Stomach (tissue), 9 donors: ENCODE results near the gene NPB. TPM values are rescaled to one million over a fixed set of nuclear protein-coding genes. Genes with fewer than 3 reads are reported as not detected.

Experiments used
- DNase-seq, 2 donors: peaks; one replicate each; pipeline versions ENCODE4 v3.0.0 to v3.0.0-alpha.2; 2013 to 2019
- H3K27ac ChIP-seq, 5 donors: fragments of 200-600 bp in 4 of 5; sonication (generic) in 4 of 5; one replicate each; pipeline ENCODE4 v1.5.1; 2013 to 2019; ENCODE audit warnings: mild to moderate bottlenecking in 1 of 5, moderate library complexity in 1 of 5
- H3K27me3 ChIP-seq, 3 donors: fragments of 200-600 bp; sonication (generic); one replicate each; pipeline ENCODE4 v1.5.1; 2017 to 2019; ENCODE audit warnings: mixed run types in 1 of 3
- H3K36me3 ChIP-seq, 4 donors: fragments of 200-600 bp; sonication (generic); 1 replicate in 3 of 4; 2 replicates in 1 of 4; pipeline ENCODE4 v1.5.1; 2016 to 2019
- H3K4me1 ChIP-seq, 4 donors: fragments of 200-600 bp; sonication (generic); one replicate each; pipeline ENCODE4 v1.5.1; 2016 to 2019
- H3K4me3 ChIP-seq, 4 donors: fragments of 200-600 bp; sonication (generic) in 3 of 4; one replicate each; pipeline ENCODE4 v1.5.1; 2016 to 2019; ENCODE audit warnings: mild to moderate bottlenecking in 1 of 4
- H3K9me3 ChIP-seq, 4 donors: fragments of 200-600 bp; sonication (generic); one replicate each; pipeline ENCODE4 v1.5.1; 2016 to 2019
- EP300 ChIP-seq: sonication (generic); formaldehyde crosslinking; IDR thresholded peaks from one replicate; pipeline ENCODE4 v1.6.1; 2017; ENCODE audit warnings: antibody characterized with exemption
- POLR2A ChIP-seq, 4 donors: fragments of 450-650 bp; IDR thresholded peaks; one replicate each; pipeline ENCODE4 v1.6.1; 2016; ENCODE audit warnings: antibody characterized with exemption in 4 of 4, control low read depth in 2 of 4, mild to moderate bottlenecking in 1 of 4, moderate library complexity in 1 of 4
- POLR2AphosphoS5 ChIP-seq, 3 donors: sonication (generic); formaldehyde crosslinking; IDR thresholded peaks; one replicate each; pipeline ENCODE4 v1.6.1; 2016; ENCODE audit warnings: antibody characterized with exemption in 3 of 3
- WGBS, 5 donors: extraction: QIAGEN DNeasy Blood & Tissue Kit in 3 of 5; methylation state at CpG; one replicate each; pipeline versions ENCODE4 v1.1.5 to v1.1.7; 2013 to 2018; 5-methylcytosine and 5-hydroxymethylcytosine counted together
- intact Hi-C: fragments of 100-400 bp; cut with DNase I; formaldehyde crosslinking; loops from one replicate; pipeline ENCODE4 v1.15.1; 2023; ENCODE audit warnings: low total_unique reads
- polyA plus RNA-seq, 3 donors: library from polyadenylated mRNA; stranded (reverse); fragments of 200-250 nt; gene quantifications; one replicate each; pipeline ENCODE4 v1.2.3, GENCODE V29; 2013
- total RNA-seq, 5 donors: library from RNA; depleted of rRNA; stranded (reverse); fragments of >200 nt; gene quantifications; one replicate each; pipeline versions ENCODE4 v1.1.0 to v1.2.3, GENCODE V29; 2014 to 2016
- TF ChIP-seq, protein P1 (sequence below), 7 experiments: fragments of 450-650 bp in 4 of 7; fragments of 200-600 bp in 3 of 7; sonication (generic) in 3 of 7; IDR thresholded peaks; one replicate each; pipeline ENCODE4 v1.5.1; 2016 to 2019; ENCODE audit warnings: antibody characterized with exemption in 7 of 7, control low read depth in 2 of 7, mild to moderate bottlenecking in 1 of 7
- donor health status: healthy with polysubstance abuse.
- donor health status: Bipolar disorder and iron deficiency.
- donor health status: healthy.

The NPB gene
- total and polyA plus RNA-seq, 8 donors, result 0.83 to 2.0 (median 1.2) TPM; not detected in 4

DNA sequence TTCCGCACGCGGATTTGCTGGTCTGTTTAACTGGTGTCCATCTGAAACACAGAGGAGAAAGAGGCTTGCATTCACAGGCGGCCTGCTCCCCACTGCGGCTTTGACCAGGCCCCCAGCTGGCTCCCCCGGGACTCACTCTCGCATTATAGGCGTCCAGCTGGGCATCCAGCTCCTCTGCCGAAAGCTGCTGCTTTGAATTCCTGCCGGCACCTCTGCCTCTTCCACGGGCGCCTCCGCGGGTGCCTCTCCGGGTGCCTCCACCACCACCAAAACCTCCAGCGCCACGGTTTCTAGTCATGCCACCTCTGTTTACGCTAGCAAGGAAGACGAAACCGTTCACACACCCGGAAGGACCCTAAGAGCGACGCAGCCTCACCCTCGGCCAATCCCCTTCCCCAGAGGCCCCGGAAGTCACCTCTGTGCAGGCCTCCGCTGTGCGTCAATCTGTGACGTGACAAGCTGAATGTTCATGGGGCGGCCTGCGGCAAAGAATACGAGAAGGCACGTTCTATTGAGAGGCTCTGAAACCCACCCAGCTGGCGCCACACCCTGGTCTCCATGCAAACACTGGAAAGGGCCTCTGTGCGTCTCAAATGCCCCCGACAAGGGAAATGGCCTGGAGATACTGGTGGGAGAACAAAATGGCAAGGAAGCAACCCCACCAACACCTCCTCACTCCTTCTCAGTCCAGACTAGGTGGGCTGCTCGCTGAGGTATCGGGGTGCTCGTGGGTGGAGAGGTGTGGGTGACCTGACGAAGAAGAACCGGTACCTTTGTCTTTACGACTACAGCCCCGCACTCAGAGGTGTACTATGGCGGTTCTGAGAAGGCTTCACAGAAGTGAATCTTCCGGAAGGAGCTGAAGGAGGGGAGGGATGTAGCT, 13.7 kb upstream of the NPB start:
- no peak overlapping the region for H3K4me3 ChIP-seq
- no peaks in the 10 kb centered on the region for H3K27me3 ChIP-seq
- intact Hi-C loops, result no loop called here
- H3K27ac ChIP-seq, result no peak overlapping the region
- TF ChIP-seq EP300, result no peak
- TF ChIP-seq POLR2A (IDR thresholded peaks at IDR 0.05), result no peak
- peaks cover 33 to 71% (median 66%) of the 10 kb centered on the region in 4 donors for H3K36me3 ChIP-seq
- peaks cover 23 to 42% (median 35%) of the 10 kb centered on the region in 4 donors for H3K4me1 ChIP-seq
- no peak for DNase-seq
- WGBS, 5 donors, result 93 to 95% (median 94%) methylated on average over 43 to 44 of the region's 44 CpGs
- no peaks in the 10 kb centered on the region for H3K9me3 ChIP-seq

DNA sequence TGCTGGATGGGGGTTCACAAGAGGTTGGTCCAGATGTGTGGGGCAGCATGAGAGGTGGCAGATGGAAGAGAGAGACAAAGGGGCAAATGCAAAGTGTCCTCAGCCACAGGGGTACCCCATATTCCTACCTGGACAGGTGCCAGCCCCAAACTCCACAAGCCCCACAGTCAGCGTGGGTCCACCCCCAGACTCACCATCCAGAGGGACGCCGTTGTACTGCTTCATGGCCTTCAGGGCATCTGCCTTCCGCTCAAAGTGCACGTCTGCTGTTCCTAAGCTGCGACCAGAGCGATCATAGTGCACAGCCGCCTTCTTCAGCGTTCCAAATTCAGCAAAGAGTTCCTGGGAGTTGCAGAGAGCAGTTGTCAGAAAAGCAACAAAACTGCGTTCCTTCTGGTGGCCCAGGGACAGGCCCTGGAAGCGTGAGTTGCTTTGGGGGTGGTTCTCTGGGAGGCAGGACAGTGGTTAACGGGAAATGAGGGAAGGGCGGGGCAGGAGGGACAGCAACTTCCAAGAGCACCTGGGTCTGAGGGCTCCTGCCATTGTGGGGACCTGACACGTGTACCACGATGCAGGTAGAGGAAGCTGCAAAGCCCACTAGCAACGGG, 12.9 kb upstream of the NPB start:
- Histone ChIP-seq H3K4me3 (no peak overlapping the region), H3K4me1 (peaks cover 23 to 42% (median 36%) of the 10 kb centered on the region in 4 donors), H3K36me3 (peaks cover 33 to 72% (median 64%) of the 10 kb centered on the region in 4 donors), H3K27me3 (no peaks in the 10 kb centered on the region), H3K27ac (no peak overlapping the region), H3K9me3 (no peaks in the 10 kb centered on the region)
- intact Hi-C loops, result no loop called here
- TF ChIP-seq POLR2AphosphoS5 (IDR thresholded peaks at IDR 0.05) (no peak), POLR2A (IDR thresholded peaks at IDR 0.05) (no peak), EP300 (no peak)
- TF ChIP-seq, protein P1, sequence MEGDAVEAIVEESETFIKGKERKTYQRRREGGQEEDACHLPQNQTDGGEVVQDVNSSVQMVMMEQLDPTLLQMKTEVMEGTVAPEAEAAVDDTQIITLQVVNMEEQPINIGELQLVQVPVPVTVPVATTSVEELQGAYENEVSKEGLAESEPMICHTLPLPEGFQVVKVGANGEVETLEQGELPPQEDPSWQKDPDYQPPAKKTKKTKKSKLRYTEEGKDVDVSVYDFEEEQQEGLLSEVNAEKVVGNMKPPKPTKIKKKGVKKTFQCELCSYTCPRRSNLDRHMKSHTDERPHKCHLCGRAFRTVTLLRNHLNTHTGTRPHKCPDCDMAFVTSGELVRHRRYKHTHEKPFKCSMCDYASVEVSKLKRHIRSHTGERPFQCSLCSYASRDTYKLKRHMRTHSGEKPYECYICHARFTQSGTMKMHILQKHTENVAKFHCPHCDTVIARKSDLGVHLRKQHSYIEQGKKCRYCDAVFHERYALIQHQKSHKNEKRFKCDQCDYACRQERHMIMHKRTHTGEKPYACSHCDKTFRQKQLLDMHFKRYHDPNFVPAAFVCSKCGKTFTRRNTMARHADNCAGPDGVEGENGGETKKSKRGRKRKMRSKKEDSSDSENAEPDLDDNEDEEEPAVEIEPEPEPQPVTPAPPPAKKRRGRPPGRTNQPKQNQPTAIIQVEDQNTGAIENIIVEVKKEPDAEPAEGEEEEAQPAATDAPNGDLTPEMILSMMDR (IDR thresholded peaks at IDR 0.05), result no peak
- DNase-seq, result no peak
- 90 to 92% (median 91%) methylated on average over 15 to 16 of the region's 16 CpGs for WGBS, 5 donors

GRCh38 chr17:81889602-81890001, 12.4 kb upstream of the NPB start:
- no peak overlapping the region for H3K27ac ChIP-seq
- peaks cover 23 to 42% (median 36%) of the 10 kb centered on the region in 4 donors for H3K4me1 ChIP-seq
- H3K4me3 ChIP-seq, result peak overlapping the region in 2 of 4 donors; percentile 90 to 98
- no peak for DNase-seq
- 79 to 89% (median 86%) methylated on average over 9 of the region's 9 CpGs for WGBS, 5 donors
- intact Hi-C loops, result no loop called here
- no peak for TF ChIP-seq POLR2AphosphoS5 (IDR thresholded peaks at IDR 0.05)
- TF ChIP-seq POLR2A (IDR thresholded peaks at IDR 0.05), result no peak
- no peak for TF ChIP-seq EP300
- TF ChIP-seq, protein P1 (IDR thresholded peaks at IDR 0.05), result no peak
- peaks cover 33 to 72% (median 64%) of the 10 kb centered on the region in 4 donors for H3K36me3 ChIP-seq
- no peaks in the 10 kb centered on the region for H3K27me3 ChIP-seq
- no peaks in the 10 kb centered on the region for H3K9me3 ChIP-seq

GRCh38 chr17:81890447-81891302, 11.4 kb upstream of the NPB start:
- 4 to 18% (median 6%) methylated on average over 22 to 69 of the region's 69 CpGs for WGBS, 5 donors
- Histone ChIP-seq H3K27ac (peak overlapping the region; percentile 75 to 96 (median 95)), H3K4me3 (peak overlapping the region; percentile 77 to 98 (median 93)), H3K36me3 (peaks cover 36 to 72% (median 64%) of the 10 kb centered on the region in 4 donors), H3K27me3 (no peaks in the 10 kb centered on the region), H3K4me1 (peaks cover 23 to 42% (median 36%) of the 10 kb centered on the region in 4 donors), H3K9me3 (no peaks in the 10 kb centered on the region)
- no peak for TF ChIP-seq EP300
- TF ChIP-seq, protein P1 (IDR thresholded peaks at IDR 0.05), result no peak
- TF ChIP-seq POLR2A (IDR thresholded peaks at IDR 0.05), result no peak
- TF ChIP-seq POLR2AphosphoS5 (IDR thresholded peaks at IDR 0.05), result no peak
- intact Hi-C loops, result no loop called here
- DNase-seq, result peak in 1 of 2 donors; percentile 62
